Measurements from ENCODE around the gene ZZZ3. TPM values are rescaled to one million over a fixed set of nuclear protein-coding genes. Genes with fewer than 3 reads are reported as not detected.

ZZZ3 gene
- polyA plus RNA-seq, 2 of the 4 experiments (the other 2 are of a cell fraction), result 20.7 to 32.2 TPM

- TF ChIP-seq, protein P1, sequence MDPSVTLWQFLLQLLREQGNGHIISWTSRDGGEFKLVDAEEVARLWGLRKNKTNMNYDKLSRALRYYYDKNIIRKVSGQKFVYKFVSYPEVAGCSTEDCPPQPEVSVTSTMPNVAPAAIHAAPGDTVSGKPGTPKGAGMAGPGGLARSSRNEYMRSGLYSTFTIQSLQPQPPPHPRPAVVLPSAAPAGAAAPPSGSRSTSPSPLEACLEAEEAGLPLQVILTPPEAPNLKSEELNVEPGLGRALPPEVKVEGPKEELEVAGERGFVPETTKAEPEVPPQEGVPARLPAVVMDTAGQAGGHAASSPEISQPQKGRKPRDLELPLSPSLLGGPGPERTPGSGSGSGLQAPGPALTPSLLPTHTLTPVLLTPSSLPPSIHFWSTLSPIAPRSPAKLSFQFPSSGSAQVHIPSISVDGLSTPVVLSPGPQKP (IDR thresholded peaks at IDR 0.05; ENCODE audit: low read depth, low read length), result no peak
- no peak for TF ChIP-seq MAX (IDR thresholded peaks at IDR 0.05)
- TF ChIP-seq NFE2L2 (conservative IDR thresholded peaks at IDR 0.05; ENCODE audit: low read length), result no peak
- TF ChIP-seq ZC3H11A (IDR thresholded peaks at IDR 0.05), result no peak
- no peak for TF ChIP-seq TP53 (CRISPR knock-in tag; IDR thresholded peaks at IDR 0.05)
Measured at GRCh38 chr1:77668924-77669449, 13.5 kb downstream of the ZZZ3 start (continued).

- H3K9me3 ChIP-seq, result no peaks in the 10 kb centered on the region
- no peak overlapping the region for H3K4me2 ChIP-seq
- CTCF ChIA-PET, result no interaction called here
- no peak overlapping the region for H3K4me3 ChIP-seq
- ATAC-seq (no peak), DNase-seq (ENCODE audit: low read depth in 1 of 2, low spot score in 1 of 2) (no peak), FAIRE-seq (no peak)
- TF ChIP-seq HOXB5 (CRISPR knock-in tag; IDR thresholded peaks at IDR 0.05) (no peak), BHLHE40 (IDR thresholded peaks at IDR 0.05; ENCODE audit: low read depth, low read length) (no peak), TFCP2L1 (CRISPR knock-in tag; IDR thresholded peaks at IDR 0.05) (no peak)
- H3K4me1 ChIP-seq, result no peaks in the 10 kb centered on the region; the same call in 2 of the 3 replicates
- no peak overlapping the region for H3K27ac ChIP-seq
- POLR2A ChIA-PET, result no interaction called here
- 88% methylated on average over 3 of the region's 3 CpGs for WGBS (ENCODE audit: missing lambda C conversion rate)
Measured at GRCh38 chr1:77664939-77665516, 17.4 kb downstream of the ZZZ3 start.

- no peak for TF ChIP-seq JUNB (IDR thresholded peaks at IDR 0.05)
- TF ChIP-seq, protein P1 (IDR thresholded peaks at IDR 0.05; ENCODE audit: low read depth, low read length), result no peak
- no peak for TF ChIP-seq ZNF302 (CRISPR knock-in tag; IDR thresholded peaks at IDR 0.05)
- TF ChIP-seq RARB (CRISPR knock-in tag; IDR thresholded peaks at IDR 0.05), result no peak
- TF ChIP-seq TP53 (CRISPR knock-in tag; IDR thresholded peaks at IDR 0.05), result no peak
- TF ChIP-seq PBX3 (IDR thresholded peaks at IDR 0.05), result no peak
- TF ChIP-seq ATOH8 (CRISPR knock-in tag; IDR thresholded peaks at IDR 0.05; ENCODE audit: low read depth), result no peak
- TF ChIP-seq ZC3H11A (IDR thresholded peaks at IDR 0.05), result no peak
- TF ChIP-seq, protein P2, sequence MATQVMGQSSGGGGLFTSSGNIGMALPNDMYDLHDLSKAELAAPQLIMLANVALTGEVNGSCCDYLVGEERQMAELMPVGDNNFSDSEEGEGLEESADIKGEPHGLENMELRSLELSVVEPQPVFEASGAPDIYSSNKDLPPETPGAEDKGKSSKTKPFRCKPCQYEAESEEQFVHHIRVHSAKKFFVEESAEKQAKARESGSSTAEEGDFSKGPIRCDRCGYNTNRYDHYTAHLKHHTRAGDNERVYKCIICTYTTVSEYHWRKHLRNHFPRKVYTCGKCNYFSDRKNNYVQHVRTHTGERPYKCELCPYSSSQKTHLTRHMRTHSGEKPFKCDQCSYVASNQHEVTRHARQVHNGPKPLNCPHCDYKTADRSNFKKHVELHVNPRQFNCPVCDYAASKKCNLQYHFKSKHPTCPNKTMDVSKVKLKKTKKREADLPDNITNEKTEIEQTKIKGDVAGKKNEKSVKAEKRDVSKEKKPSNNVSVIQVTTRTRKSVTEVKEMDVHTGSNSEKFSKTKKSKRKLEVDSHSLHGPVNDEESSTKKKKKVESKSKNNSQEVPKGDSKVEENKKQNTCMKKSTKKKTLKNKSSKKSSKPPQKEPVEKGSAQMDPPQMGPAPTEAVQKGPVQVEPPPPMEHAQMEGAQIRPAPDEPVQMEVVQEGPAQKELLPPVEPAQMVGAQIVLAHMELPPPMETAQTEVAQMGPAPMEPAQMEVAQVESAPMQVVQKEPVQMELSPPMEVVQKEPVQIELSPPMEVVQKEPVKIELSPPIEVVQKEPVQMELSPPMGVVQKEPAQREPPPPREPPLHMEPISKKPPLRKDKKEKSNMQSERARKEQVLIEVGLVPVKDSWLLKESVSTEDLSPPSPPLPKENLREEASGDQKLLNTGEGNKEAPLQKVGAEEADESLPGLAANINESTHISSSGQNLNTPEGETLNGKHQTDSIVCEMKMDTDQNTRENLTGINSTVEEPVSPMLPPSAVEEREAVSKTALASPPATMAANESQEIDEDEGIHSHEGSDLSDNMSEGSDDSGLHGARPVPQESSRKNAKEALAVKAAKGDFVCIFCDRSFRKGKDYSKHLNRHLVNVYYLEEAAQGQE (IDR thresholded peaks at IDR 0.05), result no peak
- no peak for TF ChIP-seq RAD21 (conservative IDR thresholded peaks at IDR 0.05 in 1 of 2, IDR thresholded peaks at IDR 0.05 in 1 of 2)
- no peak for TF ChIP-seq CHD2 (IDR thresholded peaks at IDR 0.05; ENCODE audit: low read length, partially characterized antibody)
- TF ChIP-seq RCOR1 (IDR thresholded peaks at IDR 0.05; ENCODE audit: low read depth, low read length), result no peak
- 91% methylated on average over 4 of the region's 4 CpGs for whole genome bisulfite sequencing (ENCODE audit: missing lambda C conversion rate)
- Histone ChIP-seq H3K27ac (no peak overlapping the region), H3K4me3 (no peak overlapping the region), H3K9me3 (no peaks in the 10 kb centered on the region), H3K4me2 (no peak overlapping the region), H3K4me1 (no peaks in the 10 kb centered on the region; the same call in 2 of the 3 replicates)
- no peak for DNase-seq (ENCODE audit: low read depth in 1 of 2, low spot score in 1 of 2)
- ATAC-seq, result no peak
- ChIA-PET POLR2A (no interaction called here), CTCF (interaction anchor here (0.7 kb wide), 1 partner anchor 99 kb away, joined by 3 read pairs; no protein-coding TSS in a partner anchor)
- no peak for FAIRE-seq
Measured at GRCh38 chr1:77661696-77662095, 20.8 kb downstream of the ZZZ3 start.

All from A549 (cell line).